NCI-H2196 (cell line): Measurements from ENCODE around the gene KCTD8.
"Not testable (repeated sequence)": the region's sequence is repeated elsewhere in the genome, so short reads cannot be mapped to it uniquely, and the experiment has no call there.

ENCODE experiments used
- DNase-seq: peaks from one replicate; lab custom pipeline; 2025; ENCODE audit not compliant: unreplicated experiment; lab: John Stamatoyannopoulos, UW

Gene KCTD8

DNA sequence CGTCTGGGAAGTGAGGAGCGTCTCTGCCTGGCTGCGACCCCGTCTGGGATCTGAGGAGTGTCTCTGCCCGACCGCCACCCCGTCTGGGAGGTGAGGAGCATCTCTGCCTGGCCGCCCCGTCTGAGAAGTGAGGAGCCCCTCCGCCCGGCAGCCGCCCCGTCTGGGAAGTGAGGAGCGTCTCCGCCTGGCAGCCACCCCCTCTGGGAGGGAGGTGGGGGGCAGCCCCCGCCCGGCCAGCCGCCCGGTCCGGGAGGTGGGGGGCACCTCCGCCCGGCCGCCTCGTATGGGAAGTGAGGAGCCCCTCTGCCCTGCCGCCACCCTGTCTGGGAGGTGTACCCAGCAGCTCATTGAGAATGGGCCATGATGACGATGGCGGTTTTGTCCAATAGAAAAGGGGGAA, 280.8 kb downstream of the KCTD8 start:
- not testable (repeated sequence) for DNase-seq

DNA sequence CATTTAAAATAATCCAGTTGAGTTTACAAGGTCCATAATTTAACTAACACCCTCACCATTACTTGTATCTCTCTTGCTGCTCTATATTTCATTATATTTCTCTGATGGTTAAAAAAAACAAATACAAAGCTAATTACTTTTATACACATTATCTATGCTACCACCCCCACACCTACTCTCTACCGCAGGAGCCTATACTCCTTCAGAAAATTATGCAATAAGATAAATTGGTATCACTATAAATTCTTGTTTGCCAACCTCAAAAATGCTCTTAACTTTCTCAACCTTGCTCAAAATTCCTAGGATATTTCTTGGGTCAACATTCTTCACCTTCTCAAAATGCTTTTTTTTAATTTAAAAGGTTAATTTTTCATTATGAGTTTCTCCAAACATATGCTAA, 282.7 kb downstream of the KCTD8 start:
- no peak for DNase-seq

DNA sequence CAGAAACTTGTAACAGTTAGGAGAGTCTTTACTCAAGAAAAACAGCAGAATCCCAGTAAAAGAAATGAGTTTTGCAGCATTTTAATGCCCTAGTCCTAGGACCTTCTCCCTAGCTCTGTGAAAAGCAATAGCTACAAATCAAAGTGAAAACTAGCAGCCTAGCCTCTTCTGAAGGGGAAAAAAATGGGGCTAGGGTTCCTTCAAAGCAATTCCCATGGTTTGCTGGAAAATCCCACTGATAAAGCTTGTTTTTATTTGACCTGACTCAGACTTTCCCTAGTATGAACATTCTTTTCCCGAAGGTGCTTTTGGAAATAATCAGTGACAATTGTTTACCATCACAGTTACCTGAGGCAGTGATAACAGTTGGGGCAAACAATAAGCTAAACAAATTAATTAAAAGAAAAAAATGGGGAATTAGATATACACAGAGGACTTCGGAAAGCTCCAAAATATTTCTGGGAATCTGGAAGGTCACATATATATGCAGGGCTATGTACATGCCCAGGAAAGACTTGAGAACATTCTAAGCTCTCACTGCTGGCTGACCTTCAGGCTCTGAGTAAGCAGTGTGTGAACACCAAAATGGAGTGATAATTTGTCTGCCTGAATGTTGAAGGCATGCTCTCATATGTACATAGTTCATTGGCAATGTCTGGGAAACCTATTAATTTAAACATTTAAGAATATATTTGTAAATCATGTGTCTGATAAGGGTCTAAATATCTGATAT, 285.9 kb downstream of the KCTD8 start:
- no peak for DNase-seq

DNA sequence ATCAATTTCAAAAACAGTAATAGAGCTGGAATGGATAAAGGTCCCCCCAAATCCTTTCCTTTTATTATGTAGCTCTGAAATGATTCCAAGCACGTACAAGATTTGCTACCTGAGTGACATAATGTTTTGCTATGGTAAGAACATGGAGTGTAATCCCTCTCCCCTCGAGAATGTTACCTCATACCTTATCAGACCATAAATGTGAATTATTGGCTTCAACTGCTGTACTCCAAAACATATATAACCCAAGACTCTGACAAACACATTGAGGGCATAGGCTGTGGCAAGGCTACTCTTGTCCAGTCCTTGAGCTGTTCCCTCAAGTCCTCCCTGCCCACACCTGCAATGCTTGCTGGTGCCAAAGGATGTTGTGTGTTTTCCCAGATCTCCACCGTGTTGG, 286.9 kb downstream of the KCTD8 start:
- no peak for DNase-seq

- no peak for DNase-seq
These were observed 287.7 kb downstream of the KCTD8 start for GRCh38 chr4:44160776-44161367.

GRCh38 chr4:44159991-44160390, 288.6 kb downstream of the KCTD8 start:
- no peak for DNase-seq

- no peak for DNase-seq
These were observed 290.9 kb downstream of the KCTD8 start for GRCh38 chr4:44157611-44158277.

- DNase-seq = no peak
These were observed 298.5 kb downstream of the KCTD8 start for GRCh38 chr4:44150091-44150576.

- no peak for DNase-seq
These were observed 299.3 kb downstream of the KCTD8 start for GRCh38 chr4:44149282-44149681.

GRCh38 chr4:44147571-44148075, 301.0 kb downstream of the KCTD8 start:
- no peak for DNase-seq

DNA sequence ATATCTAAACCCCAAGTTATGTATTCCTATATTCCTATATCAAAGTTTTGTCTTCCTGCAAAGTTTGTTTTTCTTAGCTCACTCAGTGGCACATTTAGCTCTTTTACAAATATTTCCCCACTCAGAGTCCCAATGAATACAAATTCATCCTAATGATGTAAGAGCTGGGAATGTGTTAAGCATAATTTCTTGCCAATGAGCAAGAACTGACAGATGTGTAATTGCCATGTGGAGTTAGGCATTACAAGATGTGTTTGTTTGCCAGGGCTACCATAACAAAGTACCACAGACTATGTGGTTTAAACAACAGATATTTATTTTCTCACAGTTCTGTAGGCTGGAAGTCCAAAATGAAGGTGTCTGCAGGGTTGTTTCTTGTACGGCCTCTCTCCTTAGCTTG, 302.1 kb downstream of the KCTD8 start:
- no peak for DNase-seq

GRCh38 chr4:44145868-44146267, 302.7 kb downstream of the KCTD8 start:
- no peak for DNase-seq

DNA sequence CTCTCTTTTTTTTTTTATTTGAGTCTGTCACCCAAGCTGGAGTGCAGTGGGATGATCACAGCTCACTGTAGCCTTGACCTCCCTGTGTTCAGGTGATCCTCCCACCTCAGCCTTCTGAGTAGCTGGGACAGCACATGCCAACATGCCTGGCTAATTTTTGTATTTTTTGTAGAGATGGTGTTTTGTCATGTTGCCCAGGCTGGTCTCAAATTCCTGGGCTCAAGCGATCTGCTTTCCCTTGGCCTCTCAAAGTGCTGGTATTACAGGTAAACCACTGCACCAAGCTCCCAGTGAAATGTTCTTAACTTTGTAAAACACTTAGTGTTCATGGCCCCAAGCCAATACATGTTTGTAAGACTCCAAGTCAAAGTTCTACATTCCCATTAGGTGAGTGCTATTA, 316.1 kb downstream of the KCTD8 start:
- DNase-seq = no peak
